ENCODE data around the gene GRIP1.

GRIP1 gene

GRCh38 chr12:66446276-66446675 is 232.6 kb downstream of the GRIP1 start:
- DNase-seq = no peak

GRCh38 chr12:66441905-66442559 is 236.8 kb downstream of the GRIP1 start:
- no peak for DNase-seq

- DNase-seq = no peak
Measured at GRCh38 chr12:66438601-66439000, 240.3 kb downstream of the GRIP1 start.

GRCh38 chr12:66430106-66430505 is 248.8 kb downstream of the GRIP1 start:
- DNase-seq = no peak

- DNase-seq = no peak
Measured at GRCh38 chr12:66428870-66429269, 250.0 kb downstream of the GRIP1 start.

- DNase-seq = no peak
Measured at GRCh38 chr12:66428261-66428660, 250.6 kb downstream of the GRIP1 start.

GRCh38 chr12:66426696-66427095 is 252.2 kb downstream of the GRIP1 start:
- DNase-seq = no peak

GRCh38 chr12:66423266-66423665 is 255.6 kb downstream of the GRIP1 start:
- no peak for DNase-seq

- no peak for DNase-seq
Measured at GRCh38 chr12:66418908-66419307, 260.0 kb downstream of the GRIP1 start.

- no peak for DNase-seq
Measured at GRCh38 chr12:66417217-66417616, 261.7 kb downstream of the GRIP1 start.

GRCh38 chr12:66409195-66409871 is 269.5 kb downstream of the GRIP1 start:
- DNase-seq = peak; percentile 29 to 68

GRCh38 chr12:66405395-66405794 is 273.5 kb downstream of the GRIP1 start:
- DNase-seq = no peak

GRCh38 chr12:66403746-66404145 is 275.1 kb downstream of the GRIP1 start:
- no peak for DNase-seq

GRCh38 chr12:66399911-66400306 is 279.0 kb downstream of the GRIP1 start:
- DNase-seq = no peak

- DNase-seq = no peak
Measured at GRCh38 chr12:66398931-66399910, 279.7 kb downstream of the GRIP1 start.

GRCh38 chr12:66397574-66398290 is 281.1 kb downstream of the GRIP1 start:
- DNase-seq = no peak

- DNase-seq = peak in 1 of 2 donors; percentile 13
Measured at GRCh38 chr12:66393890-66394289, 285.0 kb downstream of the GRIP1 start.

GRCh38 chr12:66392266-66392915 is 286.5 kb downstream of the GRIP1 start:
- no peak for DNase-seq

- peak in 1 of 2 donors; percentile 3 for DNase-seq
Measured at GRCh38 chr12:66388517-66388916, 290.4 kb downstream of the GRIP1 start.

GRCh38 chr12:66387117-66387516 is 291.8 kb downstream of the GRIP1 start:
- no peak for DNase-seq

GRCh38 chr12:66380769-66381535 is 297.9 kb downstream of the GRIP1 start:
- DNase-seq = no peak
